KMS-11 (cell line): Measurements from ENCODE around the gene THOC5.
"Not testable (repeated sequence)": the region's sequence is repeated elsewhere in the genome, so short reads cannot be mapped to it uniquely, and the experiment has no call there.

Source experiments
- H2AFZ ChIP-seq: fragments of 200-600 bp; sonication (generic); 2 replicates; pipeline ENCODE4 v1.6.1; 2016; ENCODE audit warnings: antibody characterized with exemption, mixed run types, low read depth
- H3K27ac ChIP-seq: fragments of 200-600 bp; sonication (generic); 2 replicates; pipeline ENCODE4 v1.6.1; 2016; ENCODE audit warnings: mild to moderate bottlenecking, mixed run types
- H3K27me3 ChIP-seq: fragments of 200-600 bp; sonication (generic); 2 replicates; pipeline ENCODE4 v1.6.1; 2017; ENCODE audit warnings: mild to moderate bottlenecking, low read depth, mixed run types, moderate library complexity; ENCODE audit not compliant: insufficient read depth
- H3K36me3 ChIP-seq: fragments of 200-600 bp; sonication (generic); 2 replicates; pipeline ENCODE4 v1.6.1; 2017; ENCODE audit warnings: mild to moderate bottlenecking, mixed run types; ENCODE audit not compliant: insufficient read depth
- H3K4me1 ChIP-seq: fragments of 200-600 bp; sonication (generic); 2 replicates; pipeline ENCODE4 v1.6.1; 2016; ENCODE audit warnings: mild to moderate bottlenecking, low read depth, mixed run types; ENCODE audit not compliant: poor library complexity, severe bottlenecking
- H3K4me2 ChIP-seq: fragments of 200-600 bp; sonication (generic); 2 replicates; pipeline ENCODE4 v1.7.0; 2016; ENCODE audit warnings: mild to moderate bottlenecking, mixed run types
- H3K4me3 ChIP-seq: fragments of 200-600 bp; sonication (generic); IDR thresholded peaks from 2 replicates; pipeline ENCODE4 v1.6.1; 2017; ENCODE audit warnings: low read depth, low read length, mixed read lengths; ENCODE audit not compliant: insufficient read depth
- H3K79me2 ChIP-seq: fragments of 200-600 bp; sonication (generic); 2 replicates; pipeline ENCODE4 v1.6.1; 2016; ENCODE audit warnings: low read depth, mixed run types; ENCODE audit not compliant: insufficient read depth
- H3K9ac ChIP-seq: fragments of 200-600 bp; sonication (generic); 2 replicates; pipeline ENCODE4 v1.6.1; 2016; ENCODE audit warnings: mild to moderate bottlenecking, mixed run types
- H4K20me1 ChIP-seq: fragments of 200-600 bp; sonication (generic); 2 replicates; pipeline ENCODE4 v1.6.1; 2016; ENCODE audit warnings: mild to moderate bottlenecking, mixed run types; ENCODE audit not compliant: insufficient read depth
- TF ChIP-seq, protein P1 (sequence below): fragments of 200-600 bp; sonication (generic); conservative IDR thresholded peaks from 2 replicates; pipeline ENCODE4 v1.6.1; 2017; ENCODE audit warnings: low read depth, mild to moderate bottlenecking, antibody characterized with exemption, low read length, moderate library complexity, mixed read lengths

The THOC5 gene

DNA sequence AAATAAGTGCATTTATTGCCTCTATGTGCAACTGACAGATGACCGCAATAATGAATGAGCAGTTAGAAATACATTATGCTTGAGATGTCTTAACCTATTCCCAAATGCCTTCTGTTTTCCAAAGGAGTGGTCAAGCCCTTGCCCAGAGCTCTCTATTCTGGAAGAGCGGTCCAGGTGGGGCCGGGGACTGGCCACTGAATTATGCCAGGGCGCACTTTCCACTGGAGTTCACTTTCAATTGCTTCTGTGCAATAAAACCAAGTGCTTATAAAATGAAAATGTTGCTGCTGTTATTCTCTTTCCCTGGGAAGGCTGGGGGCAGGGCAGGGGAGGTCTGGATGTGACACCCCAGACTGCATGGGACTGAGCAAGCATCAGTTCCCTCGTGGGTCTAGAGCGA is 62.5 kb downstream of the THOC5 start:
- TF ChIP-seq, protein P1, sequence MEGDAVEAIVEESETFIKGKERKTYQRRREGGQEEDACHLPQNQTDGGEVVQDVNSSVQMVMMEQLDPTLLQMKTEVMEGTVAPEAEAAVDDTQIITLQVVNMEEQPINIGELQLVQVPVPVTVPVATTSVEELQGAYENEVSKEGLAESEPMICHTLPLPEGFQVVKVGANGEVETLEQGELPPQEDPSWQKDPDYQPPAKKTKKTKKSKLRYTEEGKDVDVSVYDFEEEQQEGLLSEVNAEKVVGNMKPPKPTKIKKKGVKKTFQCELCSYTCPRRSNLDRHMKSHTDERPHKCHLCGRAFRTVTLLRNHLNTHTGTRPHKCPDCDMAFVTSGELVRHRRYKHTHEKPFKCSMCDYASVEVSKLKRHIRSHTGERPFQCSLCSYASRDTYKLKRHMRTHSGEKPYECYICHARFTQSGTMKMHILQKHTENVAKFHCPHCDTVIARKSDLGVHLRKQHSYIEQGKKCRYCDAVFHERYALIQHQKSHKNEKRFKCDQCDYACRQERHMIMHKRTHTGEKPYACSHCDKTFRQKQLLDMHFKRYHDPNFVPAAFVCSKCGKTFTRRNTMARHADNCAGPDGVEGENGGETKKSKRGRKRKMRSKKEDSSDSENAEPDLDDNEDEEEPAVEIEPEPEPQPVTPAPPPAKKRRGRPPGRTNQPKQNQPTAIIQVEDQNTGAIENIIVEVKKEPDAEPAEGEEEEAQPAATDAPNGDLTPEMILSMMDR, result no peak
- Histone ChIP-seq H3K9ac (no peak overlapping the region), H3K36me3 (no peaks in the 10 kb centered on the region), H3K4me2 (no peak overlapping the region), H3K27me3 (no peaks in the 10 kb centered on the region), H2AFZ (no peak overlapping the region), H4K20me1 (no peaks in the 10 kb centered on the region), H3K27ac (no peak overlapping the region), H3K4me3 (no peak overlapping the region), H3K79me2 (no peaks in the 10 kb centered on the region), H3K4me1 (no peaks in the 10 kb centered on the region)

DNA sequence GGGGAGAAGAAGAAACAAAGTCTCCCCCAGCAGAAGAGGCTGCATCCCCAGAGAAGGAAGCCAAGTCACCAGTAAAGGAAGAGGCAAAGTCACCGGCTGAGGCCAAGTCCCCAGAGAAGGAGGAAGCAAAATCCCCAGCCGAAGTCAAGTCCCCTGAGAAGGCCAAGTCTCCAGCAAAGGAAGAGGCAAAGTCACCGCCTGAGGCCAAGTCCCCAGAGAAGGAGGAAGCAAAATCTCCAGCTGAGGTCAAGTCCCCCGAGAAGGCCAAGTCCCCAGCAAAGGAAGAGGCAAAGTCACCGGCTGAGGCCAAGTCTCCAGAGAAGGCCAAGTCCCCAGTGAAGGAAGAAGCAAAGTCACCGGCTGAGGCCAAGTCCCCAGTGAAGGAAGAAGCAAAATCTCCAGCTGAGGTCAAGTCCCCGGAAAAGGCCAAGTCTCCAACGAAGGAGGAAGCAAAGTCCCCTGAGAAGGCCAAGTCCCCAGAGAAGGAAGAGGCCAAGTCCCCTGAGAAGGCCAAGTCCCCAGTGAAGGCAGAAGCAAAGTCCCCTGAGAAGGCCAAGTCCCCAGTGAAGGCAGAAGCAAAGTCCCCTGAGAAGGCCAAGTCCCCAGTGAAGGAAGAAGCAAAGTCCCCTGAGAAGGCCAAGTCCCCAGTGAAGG is 64.3 kb downstream of the THOC5 start:
- H3K4me2 ChIP-seq, H4K20me1 ChIP-seq, H3K27ac ChIP-seq: not testable (repeated sequence)

GRCh38 chr22:29487426-29487986 is 66.1 kb downstream of the THOC5 start:
- Histone ChIP-seq H2AFZ (no peak overlapping the region), H3K27ac (no peak overlapping the region), H3K4me1 (no peaks in the 10 kb centered on the region), H3K79me2 (no peaks in the 10 kb centered on the region), H3K4me3 (no peak overlapping the region), H3K27me3 (no peaks in the 10 kb centered on the region), H4K20me1 (no peaks in the 10 kb centered on the region), H3K9ac (no peak overlapping the region), H3K36me3 (no peaks in the 10 kb centered on the region), H3K4me2 (no peak overlapping the region)
- TF ChIP-seq, protein P1, result no peak

More for the DNA sequence above, 64.3 kb downstream of the THOC5 start:
- H3K79me2 ChIP-seq, H2AFZ ChIP-seq, H3K36me3 ChIP-seq, H3K27me3 ChIP-seq, H3K4me3 ChIP-seq, H3K4me1 ChIP-seq, H3K9ac ChIP-seq: not testable (repeated sequence)

GRCh38 chr22:29485448-29485847 is 68.1 kb downstream of the THOC5 start:
- Histone ChIP-seq H4K20me1 (no peaks in the 10 kb centered on the region), H3K9ac (no peak overlapping the region), H3K4me3 (no peak overlapping the region), H2AFZ (no peak overlapping the region), H3K4me1 (no peaks in the 10 kb centered on the region), H3K27ac (no peak overlapping the region), H3K4me2 (no peak overlapping the region), H3K36me3 (no peaks in the 10 kb centered on the region), H3K27me3 (no peaks in the 10 kb centered on the region), H3K79me2 (no peaks in the 10 kb centered on the region)
- TF ChIP-seq, protein P1, result no peak

DNA sequence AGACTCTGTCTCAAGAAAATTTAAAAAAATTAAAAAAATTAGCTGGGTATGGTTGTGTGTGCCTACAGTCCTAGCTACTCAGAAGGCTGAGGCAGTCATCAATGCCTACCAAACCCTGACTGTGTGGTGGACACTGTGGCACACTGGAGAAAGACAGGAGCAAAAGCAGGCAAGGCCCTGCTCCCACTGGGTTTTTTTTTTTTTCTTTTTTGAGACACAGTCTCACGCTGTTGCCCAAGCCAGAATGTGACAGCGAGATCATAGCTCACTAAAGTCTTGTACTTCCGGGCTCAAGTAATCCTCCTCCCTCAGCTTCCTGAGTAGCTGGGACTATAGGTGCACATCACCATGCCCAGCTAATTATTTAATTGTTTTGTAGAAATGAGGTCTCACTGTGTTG is 68.9 kb downstream of the THOC5 start:
- TF ChIP-seq, protein P1, result no peak
- no peaks in the 10 kb centered on the region for H3K27me3 ChIP-seq
- H3K4me2 ChIP-seq, result no peak overlapping the region
- no peak overlapping the region for H3K9ac ChIP-seq
- H3K4me3 ChIP-seq, result no peak overlapping the region
- no peak overlapping the region for H3K27ac ChIP-seq
- H3K4me1 ChIP-seq, result no peaks in the 10 kb centered on the region
- H3K36me3 ChIP-seq, result no peaks in the 10 kb centered on the region
- H3K79me2 ChIP-seq, result no peaks in the 10 kb centered on the region
- H2AFZ ChIP-seq, result no peak overlapping the region
- no peaks in the 10 kb centered on the region for H4K20me1 ChIP-seq
